SK-N-MC (cell line): ENCODE results near the gene RHOF.

ENCODE experiments used
- EZH2 ChIP-seq: fragments of 200-600 bp; sonication (generic); IDR thresholded peaks from one replicate; pipeline ENCODE4 v1.6.1; 2017; ENCODE audit warnings: antibody characterized with exemption
- FOXP2 ChIP-seq: optimal IDR thresholded peaks from 2 replicates; pipeline ENCODE3; 2011; ENCODE audit warnings: mild to moderate bottlenecking, moderate library complexity; ENCODE audit not compliant: insufficient read depth; ENCODE audit errors: extremely low read length, control extremely low read depth
- POLR2AphosphoS5 ChIP-seq: IDR thresholded peaks from 2 replicates; pipeline ENCODE4 v1.6.1; 2012; ENCODE audit warnings: mild to moderate bottlenecking, low read depth, low read length, borderline replicate concordance

GRCh38 chr12:121788176-121788818 is 5.2 kb downstream of the RHOF start:
- TF ChIP-seq POLR2AphosphoS5 (no peak), FOXP2 (no peak), EZH2 (no peak)
